Astrocyte (in vitro differentiated cells and primary cell): ENCODE results near the gene ZNF692.

Source experiments
- CTCF ChIP-seq: IDR thresholded peaks from 2 replicates; pipeline ENCODE4 v1.5.1; 2011; ENCODE audit warnings: low read depth, mild to moderate bottlenecking, inconsistent platforms, low read length, moderate library complexity; ENCODE audit not compliant: insufficient read depth
- EZH2 ChIP-seq: IDR thresholded peaks from 2 replicates; pipeline ENCODE4 v1.6.1; 2012; ENCODE audit warnings: mild to moderate bottlenecking, low read length, inconsistent platforms; ENCODE audit not compliant: insufficient read depth

GRCh38 chr1:248849637-248850036, 9.2 kb downstream of the ZNF692 start:
- TF ChIP-seq CTCF (no peak), EZH2 (no peak)
